Fibroblast of pulmonary artery (primary cell): ENCODE data around the gene ADAM19.

Experiments
- DNase-seq: peaks from one replicate; pipeline ENCODE4 v3.0.0-alpha.2; 2010; ENCODE audit warnings: low read depth
- H3K4me3 ChIP-seq: replicated peaks from 2 replicates; pipeline ENCODE4 v1.5.1; 2011; ENCODE audit warnings: low read depth, mild to moderate bottlenecking, control low read depth, low read length, moderate library complexity
- TF ChIP-seq, protein P1 (sequence below): IDR thresholded peaks from 2 replicates; pipeline ENCODE4 v1.5.1; 2011; ENCODE audit warnings: mild to moderate bottlenecking, control low read depth, low read length, inconsistent platforms; ENCODE audit errors: missing control alignments

Gene ADAM19

DNA sequence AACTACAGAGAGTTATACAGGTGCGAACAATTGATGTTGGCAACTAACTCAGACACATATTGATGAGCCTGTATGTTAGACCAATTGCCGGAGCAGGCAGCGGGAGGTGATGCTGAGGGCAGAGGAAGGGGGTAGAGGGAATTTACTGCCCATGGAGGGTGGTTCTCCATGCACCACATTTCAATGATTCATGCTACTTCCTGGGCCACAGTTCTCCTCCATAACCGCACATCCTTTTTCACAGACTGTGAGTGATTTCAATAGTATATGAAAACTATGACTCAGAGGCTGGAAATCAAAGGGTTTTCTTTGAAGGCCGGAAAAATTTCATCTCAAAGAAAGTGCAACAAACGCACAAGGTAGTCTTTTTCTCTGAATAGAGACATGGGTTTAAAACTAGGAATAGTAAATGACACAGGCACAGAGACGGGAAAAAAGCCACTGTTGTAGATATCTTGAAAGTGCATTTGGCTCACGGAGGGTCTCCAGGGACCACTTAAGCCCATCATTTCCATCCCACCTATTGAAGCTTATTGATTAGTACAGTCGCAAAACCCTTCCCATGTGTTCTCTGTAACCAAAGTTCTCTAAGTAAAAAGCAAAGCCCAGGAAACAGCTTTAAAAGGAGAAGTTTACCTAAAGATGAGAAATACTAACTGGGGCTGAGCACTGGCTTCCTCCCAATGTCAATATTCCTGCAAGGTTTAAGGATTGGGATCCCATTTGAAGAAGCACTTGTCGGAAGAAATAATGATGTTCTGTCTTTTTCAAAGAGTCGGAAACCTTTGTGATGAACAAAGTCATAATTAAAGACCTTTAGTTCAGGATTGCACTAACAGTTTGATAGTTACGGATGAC is 28.0 kb upstream of the ADAM19 start:
- H3K4me3 ChIP-seq = no peak overlapping the region
- TF ChIP-seq, protein P1, sequence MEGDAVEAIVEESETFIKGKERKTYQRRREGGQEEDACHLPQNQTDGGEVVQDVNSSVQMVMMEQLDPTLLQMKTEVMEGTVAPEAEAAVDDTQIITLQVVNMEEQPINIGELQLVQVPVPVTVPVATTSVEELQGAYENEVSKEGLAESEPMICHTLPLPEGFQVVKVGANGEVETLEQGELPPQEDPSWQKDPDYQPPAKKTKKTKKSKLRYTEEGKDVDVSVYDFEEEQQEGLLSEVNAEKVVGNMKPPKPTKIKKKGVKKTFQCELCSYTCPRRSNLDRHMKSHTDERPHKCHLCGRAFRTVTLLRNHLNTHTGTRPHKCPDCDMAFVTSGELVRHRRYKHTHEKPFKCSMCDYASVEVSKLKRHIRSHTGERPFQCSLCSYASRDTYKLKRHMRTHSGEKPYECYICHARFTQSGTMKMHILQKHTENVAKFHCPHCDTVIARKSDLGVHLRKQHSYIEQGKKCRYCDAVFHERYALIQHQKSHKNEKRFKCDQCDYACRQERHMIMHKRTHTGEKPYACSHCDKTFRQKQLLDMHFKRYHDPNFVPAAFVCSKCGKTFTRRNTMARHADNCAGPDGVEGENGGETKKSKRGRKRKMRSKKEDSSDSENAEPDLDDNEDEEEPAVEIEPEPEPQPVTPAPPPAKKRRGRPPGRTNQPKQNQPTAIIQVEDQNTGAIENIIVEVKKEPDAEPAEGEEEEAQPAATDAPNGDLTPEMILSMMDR = no peak
- DNase-seq = peak; percentile 84

DNA sequence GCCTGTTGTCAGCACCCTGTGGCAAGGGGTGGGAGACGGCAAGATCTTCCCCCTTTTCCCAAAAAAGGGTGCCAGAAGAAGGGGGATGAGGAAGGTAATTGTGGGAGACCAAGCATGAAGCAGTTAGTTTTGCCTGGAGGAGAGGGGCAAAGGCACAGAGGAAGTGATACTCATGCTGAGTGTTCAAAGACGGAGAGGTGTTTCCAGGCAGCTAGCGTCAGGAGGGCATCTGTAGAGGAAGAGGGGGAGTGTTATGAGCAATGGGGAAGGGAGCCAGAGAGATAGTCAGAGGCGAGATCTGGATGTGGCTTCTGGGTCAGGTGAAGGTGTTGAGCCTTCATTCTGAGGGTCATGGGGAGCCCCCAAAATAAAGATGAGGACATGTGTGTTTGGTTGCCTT is 26.9 kb upstream of the ADAM19 start:
- no peak overlapping the region for H3K4me3 ChIP-seq
- TF ChIP-seq, protein P1 = no peak
- DNase-seq = peak; percentile 12

DNA sequence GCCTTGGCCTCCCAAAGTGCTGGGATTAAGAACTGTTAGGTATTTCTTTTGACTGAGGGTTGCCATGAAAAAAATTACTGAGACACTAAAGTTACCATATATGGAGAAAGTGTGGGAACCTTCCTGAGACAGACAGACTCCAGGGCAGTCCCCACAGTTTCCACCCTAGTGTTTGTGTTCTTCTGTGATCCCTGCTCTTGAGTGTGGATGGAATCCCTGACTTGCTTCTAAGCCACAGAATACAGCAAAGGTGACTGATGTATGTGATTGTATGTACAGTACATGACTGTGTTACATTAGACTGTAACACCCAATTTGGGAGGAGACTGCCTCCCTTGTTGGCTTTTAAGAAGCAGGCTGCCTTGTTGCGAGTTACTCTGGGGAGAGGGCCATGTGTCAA is 24.7 kb upstream of the ADAM19 start:
- TF ChIP-seq, protein P1 = no peak
- H3K4me3 ChIP-seq = no peak overlapping the region
- DNase-seq = no peak

DNA sequence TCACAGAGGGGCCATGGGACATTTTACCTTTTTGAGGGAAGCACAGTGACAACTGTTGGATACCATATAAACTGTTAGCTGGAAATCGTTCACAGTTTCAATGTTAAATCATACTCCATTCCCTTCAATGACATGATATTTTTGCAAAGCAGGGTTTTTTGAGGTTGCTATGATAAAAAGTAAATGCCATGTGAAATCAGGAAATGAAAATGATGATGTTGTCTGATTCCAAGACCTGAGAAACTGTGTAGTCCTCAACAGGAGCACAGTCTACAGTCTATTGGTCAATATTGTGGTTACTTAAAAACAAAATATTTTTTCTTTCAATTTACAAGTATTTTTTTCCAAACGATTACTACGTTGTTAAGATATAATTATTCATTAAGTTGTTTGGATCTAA is 24.0 kb upstream of the ADAM19 start:
- TF ChIP-seq, protein P1 = no peak
- H3K4me3 ChIP-seq = no peak overlapping the region
- DNase-seq = no peak

DNA sequence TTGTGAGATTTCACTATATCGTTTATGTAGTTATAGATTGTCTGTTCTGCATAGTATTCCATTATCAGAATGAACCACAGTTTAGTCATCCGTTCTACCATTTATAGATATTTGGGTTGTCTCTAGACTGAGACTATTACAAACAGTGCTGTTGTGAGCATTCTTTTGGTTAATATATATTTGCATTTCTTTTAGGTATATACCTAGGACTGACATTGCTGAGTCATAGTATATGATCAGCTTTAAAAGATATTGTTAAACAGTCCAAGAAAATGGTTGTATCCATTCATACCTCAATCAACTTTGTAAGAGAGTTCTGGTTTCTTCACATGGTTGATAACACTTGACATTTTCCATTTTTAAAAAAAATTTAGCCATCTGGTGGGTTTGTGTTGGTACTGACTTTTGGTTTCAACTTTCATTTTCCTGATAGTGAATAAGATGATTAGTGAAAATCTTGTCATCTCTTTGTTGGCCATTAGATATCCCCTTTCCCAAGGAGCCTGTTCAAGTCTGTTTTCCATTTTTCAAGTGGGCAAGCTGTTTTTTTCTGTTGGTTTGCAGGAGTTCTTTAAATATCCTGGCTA is 22.9 kb upstream of the ADAM19 start:
- H3K4me3 ChIP-seq = no peak overlapping the region
- no peak for DNase-seq
- TF ChIP-seq, protein P1 = no peak

DNA sequence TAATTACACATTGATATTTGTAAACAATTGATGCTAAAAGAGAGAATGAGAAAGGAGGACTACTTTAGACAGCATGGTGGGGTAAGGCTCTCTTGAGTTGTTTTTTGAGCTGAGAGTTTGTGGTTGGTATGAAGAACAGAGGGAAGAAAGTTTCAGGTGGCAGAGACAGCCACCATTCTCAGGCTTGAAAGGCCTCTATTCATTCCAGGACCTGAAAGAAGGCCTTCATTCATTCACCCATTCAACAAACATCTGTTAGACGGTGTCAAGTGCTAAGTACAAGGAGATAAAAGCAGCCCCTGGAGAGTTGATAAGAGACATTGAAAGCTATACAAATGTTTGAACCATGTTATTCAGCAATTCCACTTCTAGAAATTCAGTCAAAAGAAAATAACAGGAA is 21.7 kb upstream of the ADAM19 start:
- TF ChIP-seq, protein P1 = no peak
- no peak for DNase-seq
- H3K4me3 ChIP-seq = no peak overlapping the region
